GM12878 (cell line): Measurements from ENCODE around the gene EPB41L4B. TPM values are rescaled to one million over a fixed set of nuclear protein-coding genes. Genes with fewer than 3 reads are reported as not detected.

Experiments used
- CHD4 ChIP-seq: fragments of 200-600 bp; sonication (generic); IDR thresholded peaks from 2 replicates; pipeline ENCODE4 v1.6.1; 2016; ENCODE audit warnings: mild to moderate bottlenecking
- ELK1 ChIP-seq: IDR thresholded peaks from 2 replicates; pipeline ENCODE4 v1.6.1; 2012; ENCODE audit warnings: low read depth, low read length, improper control_type of control experiment
- IKZF1 ChIP-seq: fragments of 450-650 bp; conservative IDR thresholded peaks from 2 replicates; pipeline ENCODE4 v1.6.1; 2017; ENCODE audit warnings: antibody characterized with exemption, mild to moderate bottlenecking
- polyA plus RNA-seq, 11 experiments: library from polyadenylated mRNA; depleted of rRNA in 4 of 11; unstranded in 6 of 11; stranded (reverse) in 5 of 11; fragments of >200 nt; fragmentation: Nextera tagmentation in 4 of 11; fragmentation: Illumina TruSeq in 1 of 11; extraction: Ambion mirVana in 4 of 11; extraction: Trizol in 1 of 11; gene quantifications; 1 replicate in 1 of 11; 2 replicates in 10 of 11; pipeline versions ENCODE4 v1.2.1 to v1.2.3, GENCODE V29; 2011 to 2016; ENCODE audit warnings: inconsistent platforms in 2 of 11, missing spikeins in 2 of 11, low read depth in 1 of 11
- total RNA-seq, 4 experiments: library from RNA; depleted of rRNA in 3 of 4; stranded (reverse); fragments of >200 nt in 3 of 4; fragmentation: Illumina TruSeq in 1 of 4; extraction: Trizol in 1 of 4; gene quantifications; 2 replicates each; pipeline versions ENCODE4 v1.2.1 to v1.2.3, GENCODE V29; 2013 to 2021
- TF ChIP-seq, protein P1 (sequence below): fragments of 450-650 bp; IDR thresholded peaks from 2 replicates; pipeline ENCODE4 v1.6.1; 2014; ENCODE audit warnings: mild to moderate bottlenecking
- TF ChIP-seq, protein P2 (sequence below): IDR thresholded peaks from 2 replicates; pipeline ENCODE4 v1.6.1; 2012; ENCODE audit warnings: improper control_type of control experiment, low read depth, low read length; ENCODE audit not compliant: insufficient replicate concordance

The EPB41L4B gene
- total and polyA plus RNA-seq, 10 of the 15 experiments (the other 5 are each of a cell fraction or from before 2014, with no cell fraction given) = 0.04 to 0.75 (median 0.13) TPM; not detected in 1

DNA sequence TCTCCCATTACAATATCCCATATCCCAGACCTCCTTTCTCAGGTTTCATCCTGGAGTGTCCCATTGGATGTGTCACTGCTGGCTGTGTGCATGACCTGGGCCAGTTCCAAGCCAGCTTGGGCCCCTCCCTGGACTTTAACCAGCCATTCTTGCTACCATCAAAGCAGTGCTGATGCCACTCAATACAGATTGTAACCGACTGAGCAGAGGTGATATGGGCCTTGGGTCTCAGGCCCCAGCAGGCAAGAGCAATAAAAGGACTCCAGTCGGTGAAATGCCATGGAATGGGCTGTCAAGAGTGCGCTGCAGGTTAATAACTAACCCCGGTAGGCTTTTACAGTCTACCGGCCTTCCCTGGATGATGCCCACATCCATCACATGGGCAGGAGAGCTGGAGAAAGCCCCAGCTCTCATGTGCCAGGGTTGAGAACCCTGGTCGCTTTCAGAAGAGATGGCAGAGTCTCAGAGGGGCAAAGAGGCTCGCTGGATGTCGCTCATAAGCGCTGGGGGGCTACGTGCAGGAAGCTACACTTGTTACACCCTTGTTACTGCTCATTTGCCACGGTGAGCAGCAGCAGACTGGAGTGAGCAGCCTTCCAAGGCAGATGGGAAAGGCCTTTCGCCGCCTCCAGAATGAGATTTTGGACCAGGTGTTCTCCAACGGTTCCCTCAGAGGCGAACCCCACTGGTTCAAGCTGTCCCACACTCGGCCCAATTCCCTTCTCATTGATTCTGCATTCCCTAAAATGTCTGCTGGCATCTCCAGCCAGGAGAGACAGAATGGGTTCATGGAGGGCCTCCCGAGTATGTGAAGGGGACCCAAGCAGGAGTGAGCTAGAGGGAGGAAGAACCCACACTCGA, 13.2 kb downstream of the EPB41L4B start (continued):
- TF ChIP-seq, protein P1, sequence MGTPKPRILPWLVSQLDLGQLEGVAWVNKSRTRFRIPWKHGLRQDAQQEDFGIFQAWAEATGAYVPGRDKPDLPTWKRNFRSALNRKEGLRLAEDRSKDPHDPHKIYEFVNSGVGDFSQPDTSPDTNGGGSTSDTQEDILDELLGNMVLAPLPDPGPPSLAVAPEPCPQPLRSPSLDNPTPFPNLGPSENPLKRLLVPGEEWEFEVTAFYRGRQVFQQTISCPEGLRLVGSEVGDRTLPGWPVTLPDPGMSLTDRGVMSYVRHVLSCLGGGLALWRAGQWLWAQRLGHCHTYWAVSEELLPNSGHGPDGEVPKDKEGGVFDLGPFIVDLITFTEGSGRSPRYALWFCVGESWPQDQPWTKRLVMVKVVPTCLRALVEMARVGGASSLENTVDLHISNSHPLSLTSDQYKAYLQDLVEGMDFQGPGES = no peak
- no peak for TF ChIP-seq CHD4
- no peak for TF ChIP-seq IKZF1
- no peak for TF ChIP-seq ELK1
- TF ChIP-seq, protein P2, sequence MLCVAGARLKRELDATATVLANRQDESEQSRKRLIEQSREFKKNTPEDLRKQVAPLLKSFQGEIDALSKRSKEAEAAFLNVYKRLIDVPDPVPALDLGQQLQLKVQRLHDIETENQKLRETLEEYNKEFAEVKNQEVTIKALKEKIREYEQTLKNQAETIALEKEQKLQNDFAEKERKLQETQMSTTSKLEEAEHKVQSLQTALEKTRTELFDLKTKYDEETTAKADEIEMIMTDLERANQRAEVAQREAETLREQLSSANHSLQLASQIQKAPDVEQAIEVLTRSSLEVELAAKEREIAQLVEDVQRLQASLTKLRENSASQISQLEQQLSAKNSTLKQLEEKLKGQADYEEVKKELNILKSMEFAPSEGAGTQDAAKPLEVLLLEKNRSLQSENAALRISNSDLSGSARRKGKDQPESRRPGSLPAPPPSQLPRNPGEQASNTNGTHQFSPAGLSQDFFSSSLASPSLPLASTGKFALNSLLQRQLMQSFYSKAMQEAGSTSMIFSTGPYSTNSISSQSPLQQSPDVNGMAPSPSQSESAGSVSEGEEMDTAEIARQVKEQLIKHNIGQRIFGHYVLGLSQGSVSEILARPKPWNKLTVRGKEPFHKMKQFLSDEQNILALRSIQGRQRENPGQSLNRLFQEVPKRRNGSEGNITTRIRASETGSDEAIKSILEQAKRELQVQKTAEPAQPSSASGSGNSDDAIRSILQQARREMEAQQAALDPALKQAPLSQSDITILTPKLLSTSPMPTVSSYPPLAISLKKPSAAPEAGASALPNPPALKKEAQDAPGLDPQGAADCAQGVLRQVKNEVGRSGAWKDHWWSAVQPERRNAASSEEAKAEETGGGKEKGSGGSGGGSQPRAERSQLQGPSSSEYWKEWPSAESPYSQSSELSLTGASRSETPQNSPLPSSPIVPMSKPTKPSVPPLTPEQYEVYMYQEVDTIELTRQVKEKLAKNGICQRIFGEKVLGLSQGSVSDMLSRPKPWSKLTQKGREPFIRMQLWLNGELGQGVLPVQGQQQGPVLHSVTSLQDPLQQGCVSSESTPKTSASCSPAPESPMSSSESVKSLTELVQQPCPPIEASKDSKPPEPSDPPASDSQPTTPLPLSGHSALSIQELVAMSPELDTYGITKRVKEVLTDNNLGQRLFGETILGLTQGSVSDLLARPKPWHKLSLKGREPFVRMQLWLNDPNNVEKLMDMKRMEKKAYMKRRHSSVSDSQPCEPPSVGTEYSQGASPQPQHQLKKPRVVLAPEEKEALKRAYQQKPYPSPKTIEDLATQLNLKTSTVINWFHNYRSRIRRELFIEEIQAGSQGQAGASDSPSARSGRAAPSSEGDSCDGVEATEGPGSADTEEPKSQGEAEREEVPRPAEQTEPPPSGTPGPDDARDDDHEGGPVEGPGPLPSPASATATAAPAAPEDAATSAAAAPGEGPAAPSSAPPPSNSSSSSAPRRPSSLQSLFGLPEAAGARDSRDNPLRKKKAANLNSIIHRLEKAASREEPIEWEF = no peak
